Measurements from ENCODE around the gene CATSPER3.

Gene CATSPER3

DNA sequence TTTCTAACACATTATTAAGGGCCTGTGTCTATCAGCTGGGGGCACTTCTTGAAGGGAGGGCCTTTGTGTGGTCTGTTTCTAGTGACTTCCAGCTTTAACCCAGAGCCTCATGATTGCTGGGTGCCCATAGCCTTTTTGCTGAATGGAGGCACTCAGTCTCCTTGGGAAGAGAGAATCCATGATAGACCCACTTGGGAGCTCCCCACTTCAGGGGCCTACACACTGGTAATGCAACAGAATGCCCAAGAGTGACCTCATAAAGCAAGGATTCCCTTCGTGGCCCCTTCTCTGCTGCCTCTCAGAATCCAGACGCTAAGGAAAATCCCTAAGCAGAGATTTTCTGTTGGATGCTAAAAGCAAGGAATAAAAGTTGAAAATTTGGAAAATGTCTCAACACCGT lies at the start of gene CATSPER3:
Gene CATSPER3, plus strand, starts transcription at position 301 of the 400 bp plus-strand sequence. Its CDS starts 85 bp downstream, at position 386.
- DNase-seq = no peak

GRCh38 chr5:134918861-134919260 lies 48.8 kb upstream of the CATSPER3 start:
- no peak for DNase-seq

DNA sequence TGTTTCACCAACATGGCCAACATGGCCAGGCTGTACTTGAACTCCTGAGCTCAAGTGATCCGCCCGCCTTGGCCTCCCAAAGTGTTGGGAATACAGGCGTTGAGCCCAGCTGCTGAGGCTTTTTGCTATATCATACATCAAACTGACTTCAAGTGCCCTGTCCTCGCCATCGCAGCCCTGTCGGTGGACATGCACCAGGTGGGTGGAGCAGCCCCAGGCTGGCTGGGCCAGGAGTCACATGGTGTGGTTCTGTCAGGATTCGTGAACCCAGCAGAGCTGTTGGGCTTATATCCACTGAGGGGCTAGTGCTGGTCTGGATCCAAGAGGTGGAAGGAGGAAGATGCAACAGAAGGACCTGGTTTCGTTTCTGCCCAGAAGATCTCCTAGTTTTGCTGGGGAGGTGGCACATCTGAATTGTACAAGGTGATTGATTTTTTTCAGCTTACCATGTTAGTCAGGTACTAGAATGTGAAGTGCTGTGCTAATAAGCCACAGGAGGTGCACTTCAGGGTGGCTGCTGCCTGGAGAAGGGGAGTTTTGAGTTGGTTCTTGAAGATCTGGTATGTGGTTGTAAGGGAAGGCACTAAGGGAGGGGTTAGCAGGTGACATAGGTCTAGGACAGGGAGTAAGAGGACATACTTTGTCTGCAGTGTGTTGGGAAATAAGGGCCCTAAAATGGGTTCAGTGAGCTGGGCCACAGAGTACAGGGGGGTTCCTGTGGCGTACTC lies 46.7 kb upstream of the CATSPER3 start:
- DNase-seq = no peak

GRCh38 chr5:134932508-134932907 lies 35.2 kb upstream of the CATSPER3 start:
- no peak for DNase-seq

DNA sequence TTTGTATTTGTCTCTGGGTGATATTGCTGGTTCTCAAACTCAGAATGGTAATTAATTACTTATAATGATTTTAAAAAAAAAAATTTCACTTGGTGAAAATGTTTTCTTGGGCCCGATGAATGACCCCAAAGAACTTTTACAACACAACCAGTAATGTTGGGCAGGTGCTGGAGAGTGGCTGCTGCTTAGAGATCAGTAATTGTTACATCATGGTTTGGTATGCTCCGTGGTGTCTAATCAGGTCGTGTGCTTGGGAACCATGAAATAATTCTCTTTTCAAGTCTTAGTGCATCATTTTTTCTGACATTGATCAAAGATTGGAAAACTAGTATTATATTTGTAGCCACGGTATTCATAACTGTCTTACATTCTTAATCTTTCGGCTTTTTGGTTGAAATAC lies 33.5 kb upstream of the CATSPER3 start:
- no peak for DNase-seq

- DNase-seq = no peak
These were observed 31.8 kb upstream of the CATSPER3 start for GRCh38 chr5:134935711-134936602.

DNA sequence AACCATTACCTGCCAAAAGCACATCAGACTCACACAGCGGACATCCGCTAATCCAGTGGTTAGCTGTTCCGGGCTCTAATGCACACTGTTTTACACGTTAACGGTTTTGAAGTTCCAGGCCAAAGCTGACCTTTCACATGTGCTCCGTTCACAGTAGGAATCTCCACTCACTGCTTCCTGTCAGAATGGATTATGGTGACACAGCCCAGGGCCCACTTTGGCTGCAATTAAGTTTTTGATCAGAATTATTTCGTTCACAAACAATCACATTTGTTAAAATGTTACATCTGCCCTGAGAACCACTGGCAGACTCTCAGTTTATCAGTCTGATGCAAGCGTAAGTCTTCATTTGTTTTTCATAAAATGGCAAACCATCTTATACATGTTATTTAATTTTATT lies 30.2 kb upstream of the CATSPER3 start:
- no peak for DNase-seq

- no peak for DNase-seq
These were observed 29.7 kb upstream of the CATSPER3 start for GRCh38 chr5:134938030-134938429.

DNA sequence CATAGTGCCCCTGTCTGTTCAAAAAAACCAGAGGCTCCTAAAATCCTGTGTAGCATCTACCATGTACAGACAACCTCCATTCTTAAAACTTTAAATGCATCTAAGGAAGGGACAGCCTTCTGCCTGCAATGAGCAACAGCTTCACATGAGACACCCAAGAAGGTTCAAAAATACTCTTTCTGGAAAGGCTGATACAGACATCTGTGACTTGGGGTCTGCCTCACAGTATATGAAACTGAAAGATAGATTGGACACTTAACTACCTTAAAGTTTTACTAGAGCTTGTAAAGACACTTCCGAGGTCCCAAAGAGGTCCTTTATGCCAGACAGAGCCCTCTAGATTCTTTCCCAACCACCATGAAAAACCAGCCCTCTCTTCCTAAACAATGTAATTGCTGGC lies 28.2 kb upstream of the CATSPER3 start:
- no peak for DNase-seq

DNA sequence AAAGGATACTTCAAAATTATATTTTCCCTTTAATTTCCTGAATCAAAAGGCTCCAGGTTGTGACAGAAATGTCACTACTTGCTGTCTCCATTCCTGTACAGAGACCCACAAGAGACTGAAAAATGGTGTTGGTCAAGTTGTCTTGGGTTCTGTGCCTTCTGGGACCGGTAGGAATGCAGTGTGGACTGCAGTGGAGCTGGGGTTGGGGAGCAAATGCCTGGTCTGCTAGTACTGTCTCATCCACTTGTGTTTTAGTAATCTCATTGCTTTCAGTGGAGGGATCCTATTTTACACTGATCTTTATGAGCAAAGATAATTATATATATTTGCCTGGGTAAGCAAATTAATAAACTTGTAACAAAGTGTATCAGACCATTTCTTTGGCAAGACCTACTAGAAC lies 24.2 kb upstream of the CATSPER3 start:
- DNase-seq = no peak

GRCh38 chr5:134944630-134945029 lies 23.1 kb upstream of the CATSPER3 start:
- no peak for DNase-seq

- DNase-seq = no peak
These were observed 22.7 kb upstream of the CATSPER3 start for GRCh38 chr5:134945041-134945440.

DNA sequence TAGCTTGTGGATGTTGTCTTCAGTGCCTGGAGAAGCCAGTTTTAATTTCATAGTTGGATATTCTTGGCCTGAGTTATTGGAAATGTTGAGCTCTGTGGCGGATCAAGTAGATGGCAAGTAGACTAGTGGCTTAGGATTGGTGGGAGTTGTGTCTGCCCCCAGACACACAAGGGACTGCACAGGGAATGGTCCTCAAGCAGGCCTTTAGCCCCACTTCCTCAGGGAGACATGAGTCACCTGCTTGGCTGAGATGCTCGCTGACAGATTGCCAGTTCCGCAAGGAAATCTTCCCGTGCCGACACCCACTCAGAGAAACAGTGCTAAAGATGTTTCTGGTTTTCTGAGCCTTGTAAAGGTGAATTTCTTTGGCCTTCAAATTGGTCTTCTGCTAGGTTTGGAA lies 18.8 kb upstream of the CATSPER3 start:
- DNase-seq = no peak

DNA sequence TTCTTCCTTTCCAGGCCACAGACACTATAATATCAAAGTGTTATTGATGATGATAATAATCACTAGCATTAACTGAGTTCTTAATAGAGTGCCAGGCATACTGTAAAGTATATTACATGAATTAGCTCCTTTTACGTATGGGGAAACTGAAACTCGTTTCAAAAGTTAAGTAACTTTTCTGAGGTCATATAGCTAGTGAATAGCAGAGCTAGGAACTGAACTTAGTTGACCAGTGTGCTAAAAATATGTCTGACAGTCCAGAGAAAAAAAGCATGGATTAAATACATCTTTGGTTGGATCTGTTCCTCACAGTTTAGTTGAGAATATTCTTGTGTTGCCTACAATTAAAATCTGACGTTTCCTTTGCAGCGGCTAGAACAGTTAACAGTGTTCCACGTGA lies 18.4 kb upstream of the CATSPER3 start:
- DNase-seq = no peak

DNA sequence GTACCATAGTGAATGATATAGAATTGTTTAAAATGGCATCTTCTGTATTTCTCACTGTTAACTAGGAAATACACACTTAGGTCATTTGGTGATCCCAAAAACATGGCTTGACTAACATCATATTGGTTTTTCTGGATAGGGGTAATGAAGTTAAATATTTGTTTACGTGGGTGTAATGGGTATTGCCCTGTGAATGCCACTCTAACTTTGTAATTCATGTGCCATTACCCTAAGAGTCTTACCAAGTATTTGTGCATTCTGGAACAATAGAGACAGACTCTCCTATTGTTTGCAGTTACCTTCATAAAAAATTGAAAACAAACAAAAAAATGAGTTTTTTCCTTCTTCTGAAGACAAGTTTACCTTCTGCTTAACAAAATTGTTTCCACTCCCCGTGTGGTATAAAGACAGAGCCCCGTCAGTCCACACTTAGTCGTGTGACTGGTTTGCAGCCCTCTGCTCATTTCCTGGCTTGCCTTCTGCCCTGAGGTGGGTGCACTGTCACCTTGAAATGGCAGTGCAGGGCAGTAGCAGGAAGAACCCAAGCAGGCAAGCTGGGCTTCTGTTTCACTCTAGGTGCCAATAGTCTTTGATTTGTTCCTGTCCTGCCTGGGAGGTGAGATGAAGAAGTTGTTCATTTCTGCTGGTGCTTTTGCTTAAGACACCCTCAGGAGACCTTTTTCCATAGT lies 9.6 kb upstream of the CATSPER3 start:
- peak; percentile 23 for DNase-seq

DNA sequence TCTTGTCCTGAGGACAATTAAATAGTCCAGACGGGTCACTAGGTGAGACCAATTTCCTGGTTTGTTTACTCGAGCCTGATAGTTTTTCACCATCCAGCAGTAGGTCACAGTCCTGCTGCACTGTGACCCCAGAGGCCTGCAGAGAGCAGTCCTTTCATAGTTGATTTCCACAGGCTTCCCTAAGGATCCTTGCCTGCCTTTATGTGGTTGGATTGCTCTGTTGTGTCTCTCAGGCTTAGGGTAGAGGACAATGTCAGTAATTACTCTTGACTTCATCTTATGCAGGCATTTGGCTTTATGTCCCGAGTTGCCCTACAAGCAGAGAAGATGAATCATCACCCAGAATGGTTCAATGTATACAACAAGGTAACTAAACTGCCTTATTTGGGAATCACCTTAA lies 9.0 kb upstream of the CATSPER3 start:
- DNase-seq = no peak

DNA sequence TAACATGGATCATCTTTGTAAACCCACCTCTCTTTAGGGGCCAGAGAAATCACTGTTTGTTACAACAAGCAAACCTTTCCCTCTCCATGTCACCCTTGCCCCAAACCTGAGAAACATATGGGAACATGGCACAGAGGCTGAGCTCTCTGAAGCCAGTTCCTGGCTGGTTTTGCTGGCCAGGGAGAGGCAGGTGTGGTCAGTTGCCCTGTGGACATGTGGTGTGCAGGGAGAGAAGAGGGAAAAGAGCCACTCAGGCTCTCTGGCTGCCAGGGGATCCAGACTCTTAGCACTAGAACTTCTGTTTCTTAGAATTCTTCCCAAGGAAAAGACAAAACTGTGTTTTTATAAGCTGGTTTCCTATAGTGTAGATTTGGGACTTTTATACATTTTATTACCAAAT lies 4.6 kb upstream of the CATSPER3 start:
- no peak for DNase-seq

- DNase-seq = no peak
These were observed 3.1 kb upstream of the CATSPER3 start for GRCh38 chr5:134964359-134965270.

GRCh38 chr5:134965271-134965825 lies 2.4 kb upstream of the CATSPER3 start:
- DNase-seq = no peak

DNA sequence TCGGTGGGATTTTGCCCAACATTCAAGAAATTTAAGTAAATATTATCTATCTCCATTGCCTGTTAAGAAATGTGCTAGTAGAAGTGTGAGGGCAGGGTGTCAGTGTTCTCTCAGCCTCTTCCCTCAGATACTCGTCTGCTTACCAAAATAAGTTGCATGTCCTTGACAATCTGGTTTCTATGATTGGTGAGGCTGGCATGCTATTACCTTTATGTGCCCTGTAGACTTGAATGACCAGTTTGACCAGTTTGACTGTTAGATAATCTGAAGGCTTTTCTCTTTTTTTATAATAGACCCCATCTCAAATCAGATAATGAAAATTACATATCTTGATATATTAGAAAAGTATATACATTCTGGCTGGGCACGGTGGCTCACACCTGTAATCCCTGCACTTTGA lies 348 bp downstream of the CATSPER3 start:
- DNase-seq = no peak

GRCh38 chr5:134969166-134969565 lies 1.5 kb downstream of the CATSPER3 start:
- no peak for DNase-seq

DNA sequence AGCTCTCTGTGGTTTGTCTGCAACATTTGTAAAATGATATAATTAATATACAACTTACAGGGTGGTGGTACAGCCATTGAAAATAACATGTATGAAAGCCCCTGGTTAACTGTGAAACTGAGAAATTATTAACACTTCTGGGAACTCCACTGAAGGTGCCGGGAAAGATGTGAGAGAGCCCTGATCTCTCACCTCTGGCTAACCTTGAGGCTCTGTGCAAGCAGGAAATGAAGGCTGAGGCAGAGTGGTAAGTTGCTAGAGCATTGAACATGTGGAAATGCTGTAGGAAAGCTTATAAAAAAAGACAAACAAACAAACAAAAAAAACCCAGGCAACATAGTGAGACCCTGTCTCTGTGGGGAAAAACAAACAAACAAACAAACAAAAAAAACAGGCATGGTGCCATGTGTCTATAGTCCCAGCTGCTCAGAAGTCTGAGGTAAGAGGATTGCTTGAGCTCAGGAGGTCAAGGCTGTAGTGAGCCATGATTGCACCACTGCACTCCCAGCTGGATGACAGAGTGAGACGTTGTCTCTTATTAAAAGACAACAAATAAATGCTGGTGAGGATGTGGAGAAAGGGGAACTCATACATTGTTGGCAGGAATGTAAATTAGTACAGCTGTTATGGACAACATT lies 7.5 kb downstream of the CATSPER3 start:
- no peak for DNase-seq
